Tibial artery (tissue), 4 donors: ENCODE measurements around the gene OR8G1.
"Not testable (repeated sequence)": the region's sequence is repeated elsewhere in the genome, so short reads cannot be mapped to it uniquely, and the experiment has no call there.

Experiments
- DNase-seq, 2 donors: peaks; one replicate each; pipeline ENCODE4 v3.0.0-alpha.2; 2019
- H3K27ac ChIP-seq, 2 donors: fragments of 200-600 bp; sonication (generic) in 1 of 2; 1 replicate in 1 of 2; 2 replicates in 1 of 2; pipeline ENCODE4 v1.5.1; 2018 to 2019; ENCODE audit warnings: mild to moderate bottlenecking in 1 of 2
- H3K27me3 ChIP-seq, 2 donors: fragments of 200-600 bp; sonication (generic) in 1 of 2; one replicate each; pipeline versions ENCODE4 v1.5.1 to v1.6.0; 2016 to 2019
- H3K36me3 ChIP-seq, 3 donors: fragments of 200-600 bp; sonication (generic) in 2 of 3; one replicate each; pipeline ENCODE4 v1.5.1; 2016 to 2019; ENCODE audit warnings: mild to moderate bottlenecking in 2 of 3
- H3K4me1 ChIP-seq, 4 donors: fragments of 200-600 bp; sonication (generic) in 2 of 4; 1 replicate in 3 of 4; 2 replicates in 1 of 4; pipeline ENCODE4 v1.5.1; 2016 to 2019
- H3K4me3 ChIP-seq, 2 donors: fragments of 200-600 bp; sonication (generic) in 1 of 2; 1 replicate in 1 of 2; 2 replicates in 1 of 2; pipeline ENCODE4 v1.5.1; 2018 to 2019; ENCODE audit warnings: mild to moderate bottlenecking in 2 of 2
- H3K9me3 ChIP-seq, 3 donors: fragments of 200-600 bp; sonication (generic) in 1 of 3; one replicate each; pipeline ENCODE4 v1.5.1; 2016 to 2019
- CTCF ChIP-seq, 2 experiments: fragments of 200-600 bp in 1 of 2; fragments of 450-650 bp in 1 of 2; IDR thresholded peaks; one replicate each; pipeline ENCODE4 v1.5.1; 2017 to 2019; ENCODE audit warnings: antibody characterized with exemption in 2 of 2, mild to moderate bottlenecking in 1 of 2, moderate library complexity in 1 of 2
- intact Hi-C: fragments of 100-400 bp; cut with DNase I; formaldehyde crosslinking; loops from one replicate; pipeline ENCODE4 v1.15.0; 2023; ENCODE audit warnings: low total_unique reads

Gene OR8G1

GRCh38 chr11:124219126-124219525 lies 21.8 kb upstream of the OR8G1 start:
- TF ChIP-seq CTCF (IDR thresholded peaks at IDR 0.05): no peak
- Histone ChIP-seq H3K27me3 (no peaks in the 10 kb centered on the region), H3K4me3 (no peak overlapping the region), H3K9me3 (no peaks in the 10 kb centered on the region), H3K4me1 (no peaks in the 10 kb centered on the region), H3K27ac (no peak overlapping the region), H3K36me3 (no peaks in the 10 kb centered on the region)
- intact Hi-C loops: no loop called here
- no peak for DNase-seq

- Histone ChIP-seq H3K4me1 (no peaks in the 10 kb centered on the region), H3K27me3 (no peaks in the 10 kb centered on the region), H3K4me3 (no peak overlapping the region), H3K36me3 (no peaks in the 10 kb centered on the region), H3K9me3 (no peaks in the 10 kb centered on the region), H3K27ac (no peak overlapping the region)
- TF ChIP-seq CTCF (IDR thresholded peaks at IDR 0.05): no peak
- no peak for DNase-seq
- intact Hi-C loops: no loop called here
Observed at GRCh38 chr11:124222407-124222806, 18.5 kb upstream of the OR8G1 start.

GRCh38 chr11:124224618-124225423 lies 16.1 kb upstream of the OR8G1 start:
- H3K27me3 ChIP-seq, H3K4me1 ChIP-seq, H3K36me3 ChIP-seq, intact Hi-C loops, H3K9me3 ChIP-seq, H3K27ac ChIP-seq, H3K4me3 ChIP-seq: not testable (repeated sequence)
- peak; percentile 39 to 63 for DNase-seq

GRCh38 chr11:124225471-124225870 lies 15.4 kb upstream of the OR8G1 start:
- no peaks in the 10 kb centered on the region for H3K27me3 ChIP-seq
- no peak overlapping the region for H3K27ac ChIP-seq
- H3K36me3 ChIP-seq: no peaks in the 10 kb centered on the region
- H3K4me1 ChIP-seq: no peaks in the 10 kb centered on the region
- no peak for DNase-seq
- intact Hi-C loops: no loop called here
- H3K4me3 ChIP-seq: no peak overlapping the region
- TF ChIP-seq CTCF (IDR thresholded peaks at IDR 0.05): no peak
- H3K9me3 ChIP-seq: no peaks in the 10 kb centered on the region

- H3K27ac ChIP-seq: no peak overlapping the region
- no peak for TF ChIP-seq CTCF (IDR thresholded peaks at IDR 0.05)
- intact Hi-C loops: no loop called here
- H3K27me3 ChIP-seq: no peaks in the 10 kb centered on the region
- H3K4me3 ChIP-seq: no peak overlapping the region
- no peak for DNase-seq
- no peaks in the 10 kb centered on the region for H3K9me3 ChIP-seq
- H3K36me3 ChIP-seq: no peaks in the 10 kb centered on the region
- H3K4me1 ChIP-seq: no peaks in the 10 kb centered on the region
Observed at GRCh38 chr11:124233376-124233775, 7.5 kb upstream of the OR8G1 start.

- no peak for DNase-seq
- Histone ChIP-seq H3K4me1 (no peaks in the 10 kb centered on the region), H3K36me3 (no peaks in the 10 kb centered on the region), H3K27me3 (no peaks in the 10 kb centered on the region), H3K9me3 (no peaks in the 10 kb centered on the region), H3K27ac (no peak overlapping the region), H3K4me3 (no peak overlapping the region)
- intact Hi-C loops: no loop called here
- TF ChIP-seq CTCF (IDR thresholded peaks at IDR 0.05): no peak
Observed at GRCh38 chr11:124238512-124238911, 2.4 kb upstream of the OR8G1 start.

GRCh38 chr11:124249869-124250268 lies 9.0 kb downstream of the OR8G1 start:
- intact Hi-C loops, H3K4me1 ChIP-seq, H3K27me3 ChIP-seq, H3K9me3 ChIP-seq, H3K36me3 ChIP-seq, DNase-seq, H3K27ac ChIP-seq, H3K4me3 ChIP-seq: not testable (repeated sequence)
